Osteocyte (in vitro differentiated cells): ENCODE measurements around the gene DUS2. TPM values are rescaled to one million over a fixed set of nuclear protein-coding genes. Genes with fewer than 3 reads are reported as not detected.

ENCODE experiments used
- DNase-seq: peaks from one replicate; pipeline ENCODE4 v3.0.0; 2021; ENCODE audit warnings: mixed read lengths; ENCODE audit not compliant: unreplicated experiment; ENCODE audit errors: extremely low spot score
- H3K27ac Mint-ChIP-seq: one replicate; pipeline ENCODE4 v1.8.0; 2021; ENCODE audit warnings: mild to moderate bottlenecking, mixed read lengths; ENCODE audit not compliant: unreplicated experiment
- H3K27me3 Mint-ChIP-seq: one replicate; pipeline ENCODE4 v1.8.0; 2021; ENCODE audit warnings: mixed read lengths; ENCODE audit not compliant: unreplicated experiment
- H3K36me3 Mint-ChIP-seq: one replicate; pipeline ENCODE4 v1.8.0; 2021; ENCODE audit warnings: mixed read lengths; ENCODE audit not compliant: unreplicated experiment
- H3K4me1 Mint-ChIP-seq: one replicate; pipeline ENCODE4 v1.8.0; 2021; ENCODE audit warnings: mixed read lengths; ENCODE audit not compliant: unreplicated experiment
- H3K4me3 Mint-ChIP-seq: one replicate; pipeline ENCODE4 v1.8.0; 2021; ENCODE audit warnings: mild to moderate bottlenecking, moderate library complexity, mixed read lengths; ENCODE audit not compliant: unreplicated experiment
- H3K9me3 Mint-ChIP-seq: one replicate; pipeline ENCODE4 v1.8.0; 2021; ENCODE audit warnings: mixed read lengths; ENCODE audit not compliant: unreplicated experiment
- total RNA-seq: library from RNA; stranded (reverse); gene quantifications from 2 replicates; pipeline ENCODE4 v1.2.1, GENCODE V29; 2021
- TF ChIP-seq, protein P1 (sequence below): fragments of 200-600 bp; sonication (generic); IDR thresholded peaks from 2 replicates; pipeline ENCODE4 v1.5.0; 2021; ENCODE audit warnings: antibody characterized with exemption, mild to moderate bottlenecking, moderate library complexity

Gene DUS2
- total RNA-seq, 1 donor from 2014 or later = 17.2 TPM

DNA sequence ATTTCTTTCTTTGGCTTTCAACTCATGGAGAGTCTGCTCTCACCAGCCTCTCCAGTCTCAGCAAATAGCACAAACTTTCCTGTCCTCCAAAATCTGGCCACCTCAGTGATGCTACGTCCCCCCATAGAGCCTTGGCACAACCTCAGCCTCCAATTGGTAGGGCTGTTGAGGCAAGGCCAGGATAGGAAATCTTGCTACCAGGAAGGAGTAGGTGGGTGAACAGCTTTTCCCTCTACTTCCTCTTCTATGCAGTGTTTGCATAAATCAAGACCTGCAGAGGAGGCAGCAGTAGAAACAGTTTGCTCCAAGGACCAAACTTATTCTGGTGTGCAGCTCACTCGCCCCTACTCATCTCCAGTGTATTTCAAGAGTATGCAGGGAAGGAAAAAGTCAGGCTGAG, 23.1 kb upstream of the DUS2 start:
- H3K36me3 Mint-ChIP-seq = no peaks in the 10 kb centered on the region
- H3K27me3 Mint-ChIP-seq = no peaks in the 10 kb centered on the region
- H3K4me1 Mint-ChIP-seq = no peaks in the 10 kb centered on the region
- no peak overlapping the region for H3K4me3 Mint-ChIP-seq
- TF ChIP-seq, protein P1, sequence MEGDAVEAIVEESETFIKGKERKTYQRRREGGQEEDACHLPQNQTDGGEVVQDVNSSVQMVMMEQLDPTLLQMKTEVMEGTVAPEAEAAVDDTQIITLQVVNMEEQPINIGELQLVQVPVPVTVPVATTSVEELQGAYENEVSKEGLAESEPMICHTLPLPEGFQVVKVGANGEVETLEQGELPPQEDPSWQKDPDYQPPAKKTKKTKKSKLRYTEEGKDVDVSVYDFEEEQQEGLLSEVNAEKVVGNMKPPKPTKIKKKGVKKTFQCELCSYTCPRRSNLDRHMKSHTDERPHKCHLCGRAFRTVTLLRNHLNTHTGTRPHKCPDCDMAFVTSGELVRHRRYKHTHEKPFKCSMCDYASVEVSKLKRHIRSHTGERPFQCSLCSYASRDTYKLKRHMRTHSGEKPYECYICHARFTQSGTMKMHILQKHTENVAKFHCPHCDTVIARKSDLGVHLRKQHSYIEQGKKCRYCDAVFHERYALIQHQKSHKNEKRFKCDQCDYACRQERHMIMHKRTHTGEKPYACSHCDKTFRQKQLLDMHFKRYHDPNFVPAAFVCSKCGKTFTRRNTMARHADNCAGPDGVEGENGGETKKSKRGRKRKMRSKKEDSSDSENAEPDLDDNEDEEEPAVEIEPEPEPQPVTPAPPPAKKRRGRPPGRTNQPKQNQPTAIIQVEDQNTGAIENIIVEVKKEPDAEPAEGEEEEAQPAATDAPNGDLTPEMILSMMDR = no peak
- no peak for DNase-seq
- no peaks in the 10 kb centered on the region for H3K9me3 Mint-ChIP-seq
- no peak overlapping the region for H3K27ac Mint-ChIP-seq

DNA sequence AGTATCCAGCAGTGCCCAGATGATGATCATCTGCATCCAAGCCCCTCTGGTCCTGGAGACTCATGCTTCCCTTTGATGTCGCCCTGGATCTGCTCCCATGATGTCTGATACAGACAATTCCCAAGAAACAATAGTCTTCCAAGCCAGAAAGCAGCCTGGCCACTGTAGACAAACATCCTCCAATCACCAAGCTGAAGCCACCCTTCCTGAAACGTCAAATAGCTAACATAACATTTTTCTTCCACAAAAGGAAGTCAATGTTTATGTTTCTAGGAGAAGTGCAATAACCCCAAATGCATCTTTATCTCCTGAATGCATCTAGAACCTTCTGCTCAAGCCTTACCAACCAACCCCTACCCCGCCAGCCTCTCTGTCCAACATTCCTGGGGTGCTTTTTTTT, 22.6 kb upstream of the DUS2 start:
- Mint-ChIP-seq H3K27ac (no peak overlapping the region), H3K9me3 (no peaks in the 10 kb centered on the region), H3K4me3 (no peak overlapping the region), H3K36me3 (no peaks in the 10 kb centered on the region), H3K4me1 (peaks cover 1% of the 10 kb centered on the region), H3K27me3 (no peaks in the 10 kb centered on the region)
- TF ChIP-seq, protein P1 = no peak
- no peak for DNase-seq

DNA sequence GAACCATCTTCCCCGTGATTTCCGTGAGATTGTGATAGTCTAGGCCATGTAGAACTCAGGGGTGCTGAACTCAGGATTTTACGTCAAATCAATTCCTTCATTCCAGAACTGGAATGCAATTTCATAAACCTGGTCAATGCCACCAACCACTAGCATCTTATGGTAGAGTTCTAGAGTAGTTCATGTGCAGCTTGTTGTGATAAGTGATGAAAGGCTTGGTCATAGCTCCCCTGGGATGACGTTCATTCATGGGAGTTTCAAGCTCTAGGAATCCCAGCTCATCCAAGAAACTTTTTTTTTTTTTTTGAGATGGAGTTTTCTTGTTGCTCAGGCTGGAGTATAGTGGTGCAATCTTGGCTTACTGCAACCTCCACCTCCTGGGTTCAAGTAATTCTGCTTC, 20.1 kb upstream of the DUS2 start:
- H3K9me3 Mint-ChIP-seq = no peaks in the 10 kb centered on the region
- no peak overlapping the region for H3K27ac Mint-ChIP-seq
- DNase-seq = no peak
- H3K4me3 Mint-ChIP-seq = no peak overlapping the region
- no peaks in the 10 kb centered on the region for H3K36me3 Mint-ChIP-seq
- H3K4me1 Mint-ChIP-seq = peaks cover 9% of the 10 kb centered on the region
- TF ChIP-seq, protein P1 = no peak
- no peaks in the 10 kb centered on the region for H3K27me3 Mint-ChIP-seq

DNA sequence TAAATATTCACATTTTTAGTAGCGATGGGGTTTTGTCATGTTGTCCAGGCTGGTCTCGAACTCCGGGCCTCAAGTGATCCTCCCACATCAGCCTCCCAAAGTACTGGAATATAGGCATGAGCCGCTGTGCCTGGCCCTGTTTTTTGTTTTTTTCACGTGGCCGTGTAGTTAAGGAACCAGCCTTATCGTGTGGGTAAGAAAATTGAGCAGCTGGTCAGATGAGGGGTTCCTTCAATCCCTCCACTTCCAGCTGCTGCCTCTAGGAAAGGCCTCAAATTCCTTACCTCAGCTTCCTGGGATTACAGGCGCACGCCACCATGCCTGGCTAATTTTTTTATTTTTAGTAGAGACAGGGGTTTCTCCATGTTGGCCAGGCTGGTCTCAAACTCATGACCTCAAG, 17.9 kb upstream of the DUS2 start:
- TF ChIP-seq, protein P1 = no peak
- H3K27me3 Mint-ChIP-seq = no peaks in the 10 kb centered on the region
- no peaks in the 10 kb centered on the region for H3K9me3 Mint-ChIP-seq
- H3K27ac Mint-ChIP-seq = peak overlapping the region; percentile 67
- H3K4me1 Mint-ChIP-seq = peaks cover 9% of the 10 kb centered on the region
- no peaks in the 10 kb centered on the region for H3K36me3 Mint-ChIP-seq
- H3K4me3 Mint-ChIP-seq = no peak overlapping the region
- no peak for DNase-seq

DNA sequence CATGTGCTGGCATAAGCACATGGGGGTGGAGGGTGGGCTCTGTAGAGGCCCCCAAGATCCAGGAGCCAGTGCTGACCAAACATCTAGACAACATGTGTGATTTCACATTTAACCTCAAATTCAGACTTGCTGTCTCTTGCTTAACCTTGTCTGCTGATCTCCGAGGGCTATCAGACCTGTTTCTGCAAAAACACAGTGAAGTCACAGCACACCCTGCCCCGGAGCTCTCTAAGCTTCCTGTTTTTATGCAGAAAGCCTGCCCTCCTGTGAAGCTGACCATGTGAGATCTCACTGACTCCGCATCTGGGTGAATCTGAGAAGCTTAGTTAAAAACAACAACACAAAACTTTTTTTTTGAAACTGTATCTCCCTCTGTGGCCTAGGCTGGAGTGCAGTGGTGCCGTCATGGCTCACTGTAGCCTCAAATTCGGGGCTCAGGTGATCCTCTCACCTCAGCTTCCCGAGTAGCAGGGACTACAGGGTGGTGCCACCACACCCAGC, 17.2 kb upstream of the DUS2 start:
- no peak overlapping the region for H3K4me3 Mint-ChIP-seq
- TF ChIP-seq, protein P1 = no peak
- peak overlapping the region; percentile 67 for H3K27ac Mint-ChIP-seq
- no peaks in the 10 kb centered on the region for H3K9me3 Mint-ChIP-seq
- H3K4me1 Mint-ChIP-seq = peaks cover 9% of the 10 kb centered on the region
- no peaks in the 10 kb centered on the region for H3K27me3 Mint-ChIP-seq
- H3K36me3 Mint-ChIP-seq = no peaks in the 10 kb centered on the region
- no peak for DNase-seq
